ENCODE results near the gene CFTR.

GRCh38 chr7:117505238-117505637 is 25.4 kb downstream of the CFTR start:
- no peak for TF ChIP-seq POLR2AphosphoS5 (IDR thresholded peaks at IDR 0.05; ENCODE audit: low read depth, low read length)
- TF ChIP-seq POLR2A (IDR thresholded peaks at IDR 0.05; ENCODE audit: low read depth, low read length): no peak
- no peak for TF ChIP-seq TAF1 (IDR thresholded peaks at IDR 0.05; ENCODE audit: borderline replicate concordance, low read depth, low read length)
